Loucy (cell line): Measurements from ENCODE around the gene RWDD1.

ENCODE experiments used
- H2AFZ ChIP-seq: fragments of 200-600 bp; sonication (generic); 2 replicates; pipeline ENCODE4 v1.6.0; 2016; ENCODE audit warnings: antibody characterized with exemption, mild to moderate bottlenecking, low read length, moderate library complexity
- H3F3A ChIP-seq: fragments of 200-600 bp; 2 replicates; pipeline ENCODE4 v1.6.0; 2016; ENCODE audit warnings: antibody characterized with exemption, low read depth, mild to moderate bottlenecking
- H3K27me3 ChIP-seq: fragments of 200-600 bp; sonication (generic); 2 replicates; pipeline ENCODE4 v1.6.1; 2014; ENCODE audit warnings: low read length, mild to moderate bottlenecking; ENCODE audit not compliant: insufficient read depth, poor library complexity, severe bottlenecking
- H3K36me3 ChIP-seq: fragments of 200-600 bp; sonication (generic); 2 replicates; pipeline ENCODE4 v1.6.1; 2016; ENCODE audit warnings: low read length; ENCODE audit not compliant: insufficient read depth
- H3K4me1 ChIP-seq: fragments of 200-600 bp; sonication (generic); 2 replicates; pipeline ENCODE4 v1.5.1; 2014; ENCODE audit warnings: low read length, mild to moderate bottlenecking; ENCODE audit not compliant: insufficient read depth, poor library complexity, severe bottlenecking
- H3K4me2 ChIP-seq: fragments of 200-600 bp; sonication (generic); 2 replicates; pipeline ENCODE4 v1.6.0; 2014; ENCODE audit warnings: antibody characterized with exemption, low read length, low read depth, mild to moderate bottlenecking; ENCODE audit not compliant: poor library complexity, severe bottlenecking
- H3K4me3 ChIP-seq: fragments of 200-600 bp; sonication (generic); 2 replicates; pipeline ENCODE4 v1.5.1; 2014; ENCODE audit warnings: low read length, mild to moderate bottlenecking, mixed read lengths; ENCODE audit not compliant: poor library complexity, severe bottlenecking
- H3K79me2 ChIP-seq: fragments of 200-600 bp; sonication (generic); 2 replicates; pipeline ENCODE4 v1.6.1; 2014; ENCODE audit warnings: low read length; ENCODE audit not compliant: insufficient read depth
- H3K9ac ChIP-seq: fragments of 200-600 bp; sonication (generic); 2 replicates; pipeline ENCODE4 v1.6.0; 2014; ENCODE audit warnings: mild to moderate bottlenecking, low read depth, low read length, moderate library complexity; ENCODE audit not compliant: poor library complexity, severe bottlenecking
- H3K9me2 ChIP-seq: fragments of 200-600 bp; sonication (generic); replicated peaks from 2 replicates; pipeline ENCODE4 v1.6.1; 2016; ENCODE audit warnings: low read depth, low read length, mixed read lengths
- H3K9me3 ChIP-seq: fragments of 200-600 bp; sonication (generic); 2 replicates; pipeline ENCODE4 v1.6.1; 2014; ENCODE audit warnings: mild to moderate bottlenecking, antibody characterized with exemption, low read length, low read depth; ENCODE audit not compliant: insufficient read depth
- H4K20me1 ChIP-seq: fragments of 200-600 bp; sonication (generic); 2 replicates; pipeline ENCODE4 v1.6.0; 2014; ENCODE audit warnings: antibody characterized with exemption, low read length, mild to moderate bottlenecking; ENCODE audit not compliant: insufficient read depth, poor library complexity, severe bottlenecking
- EZH2phosphoT487 ChIP-seq: fragments of 200-600 bp; IDR thresholded peaks from 2 replicates; pipeline ENCODE4 v1.6.1; 2018; ENCODE audit warnings: antibody characterized with exemption, mild to moderate bottlenecking, moderate library complexity, borderline replicate concordance
- TF ChIP-seq, protein P1 (sequence below): fragments of 200-600 bp; sonication (generic); conservative IDR thresholded peaks from 2 replicates; pipeline ENCODE4 v1.5.1; 2014; ENCODE audit warnings: mild to moderate bottlenecking, antibody characterized with exemption, low read length

RWDD1 gene

DNA sequence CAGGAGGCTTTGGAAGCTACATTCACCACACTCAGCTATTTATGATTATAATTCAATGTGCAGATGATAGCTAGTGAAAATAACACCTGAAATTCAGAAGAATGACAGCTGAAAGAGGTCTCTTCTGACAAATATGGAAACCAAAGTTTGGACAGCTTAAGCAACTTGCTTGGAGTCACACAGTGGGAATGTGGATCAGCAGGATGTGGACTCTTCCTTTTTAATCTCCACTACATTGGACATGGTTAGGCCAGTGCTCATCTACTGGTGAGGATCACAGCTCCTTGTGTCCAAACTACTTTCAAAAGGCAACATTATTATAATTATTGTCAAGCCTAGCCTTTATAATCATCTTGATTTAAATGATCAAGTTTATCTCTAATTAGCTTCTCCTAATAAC is 36.2 kb upstream of the RWDD1 start:
- H3K36me3 ChIP-seq: no peaks in the 10 kb centered on the region
- H2AFZ ChIP-seq: no peak overlapping the region
- H3K4me2 ChIP-seq: no peak overlapping the region
- no peak overlapping the region for H3K9ac ChIP-seq
- H4K20me1 ChIP-seq: no peaks in the 10 kb centered on the region
- H3K4me1 ChIP-seq: no peaks in the 10 kb centered on the region
- H3K9me3 ChIP-seq: no peaks in the 10 kb centered on the region
- H3K4me3 ChIP-seq: no peak overlapping the region
- H3K9me2 ChIP-seq: no peaks in the 10 kb centered on the region
- TF ChIP-seq EZH2phosphoT487: no peak
- TF ChIP-seq, protein P1, sequence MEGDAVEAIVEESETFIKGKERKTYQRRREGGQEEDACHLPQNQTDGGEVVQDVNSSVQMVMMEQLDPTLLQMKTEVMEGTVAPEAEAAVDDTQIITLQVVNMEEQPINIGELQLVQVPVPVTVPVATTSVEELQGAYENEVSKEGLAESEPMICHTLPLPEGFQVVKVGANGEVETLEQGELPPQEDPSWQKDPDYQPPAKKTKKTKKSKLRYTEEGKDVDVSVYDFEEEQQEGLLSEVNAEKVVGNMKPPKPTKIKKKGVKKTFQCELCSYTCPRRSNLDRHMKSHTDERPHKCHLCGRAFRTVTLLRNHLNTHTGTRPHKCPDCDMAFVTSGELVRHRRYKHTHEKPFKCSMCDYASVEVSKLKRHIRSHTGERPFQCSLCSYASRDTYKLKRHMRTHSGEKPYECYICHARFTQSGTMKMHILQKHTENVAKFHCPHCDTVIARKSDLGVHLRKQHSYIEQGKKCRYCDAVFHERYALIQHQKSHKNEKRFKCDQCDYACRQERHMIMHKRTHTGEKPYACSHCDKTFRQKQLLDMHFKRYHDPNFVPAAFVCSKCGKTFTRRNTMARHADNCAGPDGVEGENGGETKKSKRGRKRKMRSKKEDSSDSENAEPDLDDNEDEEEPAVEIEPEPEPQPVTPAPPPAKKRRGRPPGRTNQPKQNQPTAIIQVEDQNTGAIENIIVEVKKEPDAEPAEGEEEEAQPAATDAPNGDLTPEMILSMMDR: no peak
- no peaks in the 10 kb centered on the region for H3F3A ChIP-seq
- H3K27me3 ChIP-seq: no peaks in the 10 kb centered on the region
- no peaks in the 10 kb centered on the region for H3K79me2 ChIP-seq

DNA sequence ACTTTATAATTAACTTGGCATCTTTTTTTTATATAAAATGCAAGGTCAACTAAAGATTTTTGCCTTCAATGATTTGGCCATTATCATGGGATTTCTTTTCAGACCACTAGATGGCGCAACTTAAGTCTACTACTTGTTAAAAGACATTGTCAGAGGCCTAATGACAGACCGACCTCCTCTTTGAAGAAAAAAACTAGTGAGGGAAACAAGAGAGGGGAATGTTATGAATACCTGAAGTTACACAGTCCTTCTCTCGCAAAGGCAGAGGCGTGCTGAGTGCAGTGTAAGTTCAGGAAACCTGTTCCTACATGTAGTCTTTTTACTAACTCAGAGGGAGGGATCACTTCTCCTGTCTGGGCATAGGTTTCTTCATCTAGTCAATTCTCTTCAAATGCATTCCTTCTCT is 35.1 kb upstream of the RWDD1 start:
- no peaks in the 10 kb centered on the region for H3K27me3 ChIP-seq
- H3K79me2 ChIP-seq: no peaks in the 10 kb centered on the region
- H3K9me3 ChIP-seq: no peaks in the 10 kb centered on the region
- no peak for TF ChIP-seq EZH2phosphoT487
- TF ChIP-seq, protein P1: peak; percentile 78
- H3K4me3 ChIP-seq: no peak overlapping the region
- H3K4me2 ChIP-seq: no peak overlapping the region
- H3K4me1 ChIP-seq: no peaks in the 10 kb centered on the region
- no peaks in the 10 kb centered on the region for H4K20me1 ChIP-seq
- no peaks in the 10 kb centered on the region for H3K9me2 ChIP-seq
- H2AFZ ChIP-seq: peak overlapping the region; percentile 72
- no peak overlapping the region for H3K9ac ChIP-seq
- no peaks in the 10 kb centered on the region for H3F3A ChIP-seq
- no peaks in the 10 kb centered on the region for H3K36me3 ChIP-seq

DNA sequence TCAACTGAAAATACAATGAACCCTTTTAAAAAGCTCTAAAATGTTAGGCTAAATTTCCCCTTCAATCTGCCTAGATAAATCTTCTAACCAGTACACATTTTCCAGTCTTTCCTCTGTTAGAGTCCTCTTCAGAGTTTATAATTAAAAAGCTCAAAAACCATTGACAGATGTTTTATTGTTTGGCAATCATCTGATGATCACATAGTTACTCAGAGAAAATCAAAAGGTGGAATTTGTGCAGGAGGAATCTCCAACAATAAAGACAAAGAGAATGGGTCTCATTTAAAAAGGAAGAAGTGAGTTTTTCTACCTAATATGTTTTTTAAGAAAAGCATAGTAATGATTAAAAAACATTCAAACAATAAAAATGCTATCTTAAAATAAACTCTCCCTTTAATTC is 28.9 kb upstream of the RWDD1 start:
- TF ChIP-seq, protein P1: no peak
- no peak for TF ChIP-seq EZH2phosphoT487
- Histone ChIP-seq H3K79me2 (no peaks in the 10 kb centered on the region), H3K9me2 (no peaks in the 10 kb centered on the region), H2AFZ (no peak overlapping the region), H3K4me1 (no peaks in the 10 kb centered on the region), H3K4me2 (no peak overlapping the region), H3K27me3 (no peaks in the 10 kb centered on the region), H3K36me3 (no peaks in the 10 kb centered on the region), H4K20me1 (no peaks in the 10 kb centered on the region), H3F3A (no peaks in the 10 kb centered on the region), H3K9ac (no peak overlapping the region), H3K9me3 (no peaks in the 10 kb centered on the region), H3K4me3 (no peak overlapping the region)
